OCI-LY3 (cell line): ENCODE measurements around the gene DNAH5.

ENCODE experiments used
- H2AFZ ChIP-seq: fragments of 200-600, 300-600 bp; shearing (Covaris generic); 2 replicates; pipeline ENCODE4 v1.6.0; 2014; ENCODE audit warnings: antibody characterized with exemption, low read depth, low read length
- H3K27ac ChIP-seq: fragments of 200-600, 300-600 bp; sonication (generic); 2 replicates; pipeline ENCODE4 v1.5.1; 2014; ENCODE audit warnings: mild to moderate bottlenecking, low read length, moderate library complexity, mixed read lengths
- H3K27me3 ChIP-seq: fragments of 200-600, 300-600 bp; sonication (generic); 2 replicates; pipeline ENCODE4 v1.6.1; 2014; ENCODE audit warnings: low read depth, low read length, mixed read lengths
- H3K36me3 ChIP-seq: fragments of 200-600, 300-600 bp; sonication (generic); replicated peaks from 2 replicates; pipeline ENCODE3; 2014; ENCODE audit warnings: low read depth, low read length, mixed read lengths
- H3K4me1 ChIP-seq: fragments of 300-600, 200-600 bp; sonication (generic); 2 replicates; pipeline ENCODE4 v1.6.1; 2014; ENCODE audit warnings: low read length, mixed read lengths
- H3K4me2 ChIP-seq: fragments of 200-600, 300-600 bp; sonication (generic); 2 replicates; pipeline ENCODE4 v1.6.1; 2014; ENCODE audit warnings: low read length, mixed read lengths
- H3K4me3 ChIP-seq: fragments of 300-600, 200-600 bp; sonication (generic); 2 replicates; pipeline ENCODE4 v1.5.1; 2014; ENCODE audit warnings: antibody characterized with exemption, mild to moderate bottlenecking, low read length, moderate library complexity
- H3K79me2 ChIP-seq: fragments of 300-600, 200-600 bp; shearing (Covaris generic); 2 replicates; pipeline ENCODE4 v1.6.1; 2014; ENCODE audit warnings: mild to moderate bottlenecking, low read length, mixed read lengths
- H3K9ac ChIP-seq: fragments of 300-600, 200-600 bp; shearing (Covaris generic); 2 replicates; pipeline ENCODE4 v1.6.0; 2014; ENCODE audit warnings: mild to moderate bottlenecking, low read length, moderate library complexity
- H3K9me3 ChIP-seq: fragments of 200-600, 300-600 bp; shearing (Covaris generic); 2 replicates; pipeline ENCODE4 v1.6.1; 2014; ENCODE audit warnings: low read length, mixed read lengths; ENCODE audit not compliant: insufficient read depth
- H4K20me1 ChIP-seq: fragments of 200-600, 300-600 bp; sonication (generic); 2 replicates; pipeline ENCODE4 v1.6.1; 2016; ENCODE audit warnings: low read length, mixed read lengths; ENCODE audit not compliant: insufficient read depth
- CTCF ChIP-seq: fragments of 200-600, 300-600 bp; sonication (generic); IDR thresholded peaks from 2 replicates; pipeline ENCODE4 v1.5.1; 2014; ENCODE audit warnings: antibody characterized with exemption, low read length, low read depth
- EZH2phosphoT487 ChIP-seq: fragments of 200-600 bp; shearing (Covaris generic); IDR thresholded peaks from 2 replicates; pipeline ENCODE4 v1.6.1; 2018; ENCODE audit warnings: antibody characterized with exemption, mixed run types, low read depth

Gene DNAH5

GRCh38 chr5:13975246-13975645 lies 30.8 kb upstream of the DNAH5 start:
- Histone ChIP-seq H3K4me2 (no peak overlapping the region), H4K20me1 (no peaks in the 10 kb centered on the region), H2AFZ (no peak overlapping the region), H3K27me3 (no peaks in the 10 kb centered on the region), H3K27ac (no peak overlapping the region), H3K9me3 (no peaks in the 10 kb centered on the region), H3K36me3 (no peaks in the 10 kb centered on the region), H3K79me2 (no peaks in the 10 kb centered on the region), H3K4me1 (no peaks in the 10 kb centered on the region), H3K4me3 (no peak overlapping the region), H3K9ac (no peak overlapping the region)
- TF ChIP-seq CTCF (no peak), EZH2phosphoT487 (no peak)

- Histone ChIP-seq H3K36me3 (no peaks in the 10 kb centered on the region), H3K27ac (no peak overlapping the region), H3K4me3 (no peak overlapping the region), H2AFZ (no peak overlapping the region), H4K20me1 (no peaks in the 10 kb centered on the region), H3K79me2 (no peaks in the 10 kb centered on the region), H3K9ac (no peak overlapping the region), H3K9me3 (no peaks in the 10 kb centered on the region), H3K4me2 (no peak overlapping the region), H3K27me3 (no peaks in the 10 kb centered on the region), H3K4me1 (no peaks in the 10 kb centered on the region)
- no peak for TF ChIP-seq EZH2phosphoT487
- no peak for TF ChIP-seq CTCF
Observed at GRCh38 chr5:13973724-13974123, 29.2 kb upstream of the DNAH5 start.

GRCh38 chr5:13972029-13972428 lies 27.5 kb upstream of the DNAH5 start:
- Histone ChIP-seq H3K4me2 (no peak overlapping the region), H3K36me3 (no peaks in the 10 kb centered on the region), H3K27ac (no peak overlapping the region), H4K20me1 (no peaks in the 10 kb centered on the region), H3K4me3 (no peak overlapping the region), H3K79me2 (no peaks in the 10 kb centered on the region), H3K4me1 (no peaks in the 10 kb centered on the region), H3K9me3 (no peaks in the 10 kb centered on the region), H2AFZ (no peak overlapping the region), H3K27me3 (no peaks in the 10 kb centered on the region), H3K9ac (no peak overlapping the region)
- TF ChIP-seq CTCF = no peak

GRCh38 chr5:13957032-13957645 lies 12.7 kb upstream of the DNAH5 start:
- no peak overlapping the region for H3K9ac ChIP-seq
- no peaks in the 10 kb centered on the region for H3K36me3 ChIP-seq
- H3K9me3 ChIP-seq = no peaks in the 10 kb centered on the region
- H3K4me3 ChIP-seq = no peak overlapping the region
- no peak overlapping the region for H2AFZ ChIP-seq
- no peaks in the 10 kb centered on the region for H4K20me1 ChIP-seq
- TF ChIP-seq EZH2phosphoT487 (no peak), CTCF (peak; percentile 54)
- H3K27me3 ChIP-seq = no peaks in the 10 kb centered on the region
- no peaks in the 10 kb centered on the region for H3K79me2 ChIP-seq
- no peak overlapping the region for H3K27ac ChIP-seq
- no peak overlapping the region for H3K4me2 ChIP-seq
- H3K4me1 ChIP-seq = no peaks in the 10 kb centered on the region
